Activated T-helper 2 cell treated with anti-CD3 and anti-CD28 coated beads, Interferon-gamma antibody, Interleukin-2, Interleukin-4, amounts not matched to agents 10 μg/mL and 5 μg/mL and 100 μg/mL, durations not matched to agents 14 hours and 24 hours and 36 hours (primary cell): ENCODE results near the gene CHST10. TPM values are rescaled to one million over a fixed set of nuclear protein-coding genes. Genes with fewer than 3 reads are reported as not detected.
"Not testable (repeated sequence)": the region's sequence is repeated elsewhere in the genome, so short reads cannot be mapped to it uniquely, and the experiment has no call there.

ENCODE experiments used
- DNase-seq: peaks from one replicate; pipeline ENCODE4 v3.0.0; 2021; ENCODE audit warnings: low spot score
- H3K27ac Mint-ChIP-seq: one replicate; pipeline ENCODE4 v1.8.0; 2021; ENCODE audit warnings: mixed read lengths
- H3K27me3 Mint-ChIP-seq: one replicate; pipeline ENCODE4 v1.8.0; 2021; ENCODE audit warnings: low read depth, mixed read lengths
- H3K36me3 Mint-ChIP-seq: one replicate; pipeline ENCODE4 v1.8.0; 2021; ENCODE audit warnings: low read depth, mixed read lengths
- H3K4me1 Mint-ChIP-seq: one replicate; pipeline ENCODE4 v1.8.0; 2021; ENCODE audit warnings: low read depth, mixed read lengths
- H3K4me3 Mint-ChIP-seq: one replicate; pipeline ENCODE4 v1.8.0; 2021; ENCODE audit warnings: low read depth, mild to moderate bottlenecking, moderate library complexity, mixed read lengths
- H3K9me3 Mint-ChIP-seq: one replicate; pipeline ENCODE4 v1.8.0; 2021; ENCODE audit warnings: mixed read lengths
- intact Hi-C: fragments of 100-400 bp; cut with micrococcal nuclease; formaldehyde crosslinking; loops from one replicate; pipeline ENCODE4 v1.15.1; 2023
- total RNA-seq: library from RNA; stranded (reverse); gene quantifications from 2 replicates; pipeline ENCODE4 v1.2.3, GENCODE V29; 2022

CHST10 gene
- 6.8 and 10.5 TPM in 2 replicates for total RNA-seq

- peak within 1 kb of the TSS; percentile 64 for H3K27ac Mint-ChIP-seq
- DNase-seq, result peak; percentile 28
- no peaks in the 10 kb centered on the region for H3K27me3 Mint-ChIP-seq
- peaks cover 5% of the 10 kb centered on the region for H3K9me3 Mint-ChIP-seq
- H3K36me3 Mint-ChIP-seq, result peaks cover 3% of the 10 kb centered on the region
- peaks cover 14% of the 10 kb centered on the region for H3K4me1 Mint-ChIP-seq
- intact Hi-C loops, result no loop called here
- peak within 1 kb of the TSS; percentile 88 for H3K4me3 Mint-ChIP-seq
Measured at GRCh38 chr2:100416935-100417710, at the start of gene CHST10. CHST10 (minus strand) TSS chr2:100417668; CDS start chr2:100406675, 10,993 bp downstream.

DNA sequence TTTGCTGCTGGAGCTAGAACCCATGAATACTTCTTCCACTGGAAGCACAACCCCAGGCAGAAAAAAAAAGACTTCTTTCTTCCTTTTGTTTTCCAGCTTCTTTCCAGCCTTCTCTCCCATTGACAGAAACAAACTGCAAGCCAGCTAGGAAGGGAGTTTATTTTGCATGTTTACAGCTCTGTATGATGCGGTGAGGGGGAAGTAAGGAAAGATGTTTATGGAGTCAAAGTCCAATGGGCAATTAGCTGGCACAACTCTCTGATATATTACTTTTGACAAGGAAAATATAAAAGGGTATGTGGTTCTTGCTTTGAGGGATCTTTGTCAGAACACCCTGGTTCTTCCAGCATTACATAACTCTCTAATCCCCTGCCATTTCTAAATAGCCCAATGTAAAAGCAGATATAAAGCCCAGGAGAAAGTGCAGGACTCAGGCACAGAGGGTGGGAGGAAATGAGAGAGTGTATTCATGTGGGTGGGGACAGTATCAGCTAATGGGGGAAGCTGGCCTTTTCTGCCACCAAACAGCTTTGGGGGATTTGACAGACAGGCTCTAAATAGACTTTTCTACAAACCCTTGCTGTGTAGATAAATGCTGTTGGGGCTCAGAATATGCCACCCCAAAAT lies 43.5 kb upstream of the CHST10 start:
- Mint-ChIP-seq H3K27me3 (no peaks in the 10 kb centered on the region), H3K4me1 (no peaks in the 10 kb centered on the region), H3K4me3 (no peak overlapping the region), H3K9me3 (peaks cover 26% of the 10 kb centered on the region), H3K27ac (no peak overlapping the region), H3K36me3 (peaks cover 4% of the 10 kb centered on the region)
- DNase-seq, result no peak
- intact Hi-C loops, result no loop called here

DNA sequence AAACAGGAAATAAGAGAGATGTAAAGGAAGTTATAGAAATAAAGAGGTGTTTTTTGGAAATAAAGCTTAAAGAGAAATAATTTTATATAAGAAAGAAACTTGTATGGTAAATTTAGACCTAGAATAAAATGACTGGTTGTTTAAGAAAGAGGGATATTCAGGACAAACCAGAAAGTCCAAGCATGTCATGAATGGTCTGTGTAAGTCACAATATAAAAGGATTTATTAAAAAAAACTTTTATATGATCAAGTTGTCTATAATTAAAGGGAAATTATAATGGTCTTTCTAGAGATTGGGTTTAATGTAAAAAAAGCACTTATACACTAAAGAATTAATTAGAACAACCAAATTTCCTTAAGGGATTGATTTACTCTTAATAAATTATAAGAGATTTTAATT lies 38.9 kb upstream of the CHST10 start:
- peaks cover 36% of the 10 kb centered on the region for H3K9me3 Mint-ChIP-seq
- DNase-seq, H3K4me3 Mint-ChIP-seq, H3K27ac Mint-ChIP-seq, H3K4me1 Mint-ChIP-seq, H3K27me3 Mint-ChIP-seq, H3K36me3 Mint-ChIP-seq, intact Hi-C loops: not testable (repeated sequence)

DNA sequence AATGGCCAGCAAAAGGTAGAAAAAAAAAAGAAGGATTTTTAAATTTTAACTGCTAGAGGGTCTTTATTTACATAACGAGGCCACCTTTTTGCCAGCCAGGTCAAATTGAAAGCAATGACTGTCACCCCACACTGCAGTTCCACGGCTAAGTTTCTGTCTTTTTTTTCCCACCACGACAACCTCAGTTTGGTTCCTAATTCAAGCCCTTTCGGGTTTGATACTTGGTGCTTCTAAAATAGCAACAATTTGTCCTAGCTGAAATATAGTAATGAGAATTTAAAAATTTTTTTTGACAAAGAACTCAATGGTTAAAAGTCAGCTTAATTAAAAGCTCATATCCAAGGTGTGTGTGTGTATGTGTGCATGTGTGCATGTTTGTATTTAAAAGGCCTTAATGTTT lies 36.4 kb upstream of the CHST10 start:
- H3K4me1 Mint-ChIP-seq, result no peaks in the 10 kb centered on the region
- intact Hi-C loops, result no loop called here
- H3K9me3 Mint-ChIP-seq, result peaks cover 20% of the 10 kb centered on the region
- no peak overlapping the region for H3K4me3 Mint-ChIP-seq
- no peaks in the 10 kb centered on the region for H3K27me3 Mint-ChIP-seq
- no peak overlapping the region for H3K27ac Mint-ChIP-seq
- H3K36me3 Mint-ChIP-seq, result peaks cover 4% of the 10 kb centered on the region
- no peak for DNase-seq

DNA sequence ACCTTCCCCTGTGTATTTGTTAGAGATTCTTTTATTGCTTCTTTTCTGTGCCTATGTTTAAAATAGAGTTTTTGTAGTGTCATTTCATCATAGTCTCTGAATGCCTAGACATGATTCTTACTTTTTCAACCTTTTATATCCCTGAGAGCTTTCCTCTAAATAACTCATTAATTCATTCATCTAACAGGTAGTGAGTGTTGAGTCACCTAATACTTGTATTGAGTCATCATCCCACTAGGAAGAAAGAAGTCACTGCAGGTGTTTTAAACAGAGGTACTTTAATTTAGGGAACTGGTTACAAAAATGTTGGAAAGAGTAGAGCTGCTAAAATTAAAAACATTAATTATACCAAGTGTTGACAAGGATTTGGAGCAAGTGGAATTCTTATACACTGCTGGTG lies 34.3 kb upstream of the CHST10 start:
- Mint-ChIP-seq H3K27ac (no peak overlapping the region), H3K9me3 (peaks cover 15% of the 10 kb centered on the region), H3K4me3 (no peak overlapping the region), H3K27me3 (no peaks in the 10 kb centered on the region), H3K4me1 (no peaks in the 10 kb centered on the region), H3K36me3 (peaks cover 2% of the 10 kb centered on the region)
- intact Hi-C loops, result no loop called here
- no peak for DNase-seq

- intact Hi-C loops, result no loop called here
- H3K36me3 Mint-ChIP-seq, result no peaks in the 10 kb centered on the region
- no peak overlapping the region for H3K27ac Mint-ChIP-seq
- DNase-seq, result no peak
- peaks cover 11% of the 10 kb centered on the region for H3K9me3 Mint-ChIP-seq
- no peaks in the 10 kb centered on the region for H3K27me3 Mint-ChIP-seq
- no peaks in the 10 kb centered on the region for H3K4me1 Mint-ChIP-seq
- no peak overlapping the region for H3K4me3 Mint-ChIP-seq
Measured at GRCh38 chr2:100451092-100451491, 33.6 kb upstream of the CHST10 start.

DNA sequence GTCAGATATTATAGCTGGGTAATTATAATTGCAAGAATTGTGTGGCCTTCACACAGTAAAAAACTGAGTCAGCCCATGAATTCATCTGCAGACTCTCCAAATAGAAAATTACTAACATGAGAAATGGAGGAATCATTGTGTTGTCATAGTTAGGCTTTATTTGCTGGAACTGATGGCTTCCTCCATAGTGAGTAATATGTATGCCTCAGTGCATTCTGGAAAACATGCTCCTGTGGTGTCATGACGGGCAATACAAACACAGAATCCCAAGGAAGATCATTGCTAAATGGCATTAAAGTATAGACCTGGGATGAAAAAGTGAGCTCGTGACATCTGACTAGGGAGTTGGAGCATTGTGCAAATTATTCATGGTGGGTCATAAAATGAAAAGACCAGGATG lies 29.2 kb upstream of the CHST10 start:
- Mint-ChIP-seq H3K27ac (no peak overlapping the region), H3K9me3 (no peaks in the 10 kb centered on the region), H3K4me1 (no peaks in the 10 kb centered on the region), H3K36me3 (no peaks in the 10 kb centered on the region), H3K4me3 (no peak overlapping the region), H3K27me3 (peaks cover 3% of the 10 kb centered on the region)
- intact Hi-C loops, result no loop called here
- no peak for DNase-seq

DNA sequence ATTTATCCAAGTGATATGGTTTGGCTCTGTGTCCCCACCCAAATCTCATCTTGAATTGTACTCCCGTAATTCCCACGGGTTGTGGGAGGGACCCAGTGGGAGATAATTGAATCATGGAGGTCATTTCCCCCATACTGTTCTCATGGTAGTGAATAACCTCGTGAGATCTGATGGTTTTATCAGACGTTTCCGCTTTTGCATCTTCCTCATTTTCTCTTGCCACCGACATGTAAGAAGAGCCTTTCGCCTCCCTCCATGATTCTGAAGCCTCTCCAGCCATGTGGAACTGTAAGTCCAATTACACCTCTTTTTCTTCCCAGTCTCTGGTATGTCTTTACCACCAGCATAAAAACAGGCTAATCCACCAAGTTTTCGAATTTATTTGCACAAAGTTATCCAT lies 20.3 kb upstream of the CHST10 start:
- intact Hi-C loops, result no loop called here
- H3K36me3 Mint-ChIP-seq, result no peaks in the 10 kb centered on the region
- no peaks in the 10 kb centered on the region for H3K4me1 Mint-ChIP-seq
- peaks cover 22% of the 10 kb centered on the region for H3K27me3 Mint-ChIP-seq
- no peak overlapping the region for H3K27ac Mint-ChIP-seq
- H3K4me3 Mint-ChIP-seq, result no peak overlapping the region
- DNase-seq, result no peak
- H3K9me3 Mint-ChIP-seq, result no peaks in the 10 kb centered on the region

GRCh38 chr2:100429726-100430125 lies 12.3 kb upstream of the CHST10 start:
- no peaks in the 10 kb centered on the region for H3K36me3 Mint-ChIP-seq
- H3K4me1 Mint-ChIP-seq, result peaks cover 9% of the 10 kb centered on the region
- H3K4me3 Mint-ChIP-seq, result no peak overlapping the region
- intact Hi-C loops, result loop anchor here (10.0 kb wide), 1 partner anchor 555 kb away; no protein-coding TSS in a partner anchor
- peaks cover 36% of the 10 kb centered on the region for H3K27me3 Mint-ChIP-seq
- no peak for DNase-seq
- H3K9me3 Mint-ChIP-seq, result peaks cover 5% of the 10 kb centered on the region
- no peak overlapping the region for H3K27ac Mint-ChIP-seq

DNA sequence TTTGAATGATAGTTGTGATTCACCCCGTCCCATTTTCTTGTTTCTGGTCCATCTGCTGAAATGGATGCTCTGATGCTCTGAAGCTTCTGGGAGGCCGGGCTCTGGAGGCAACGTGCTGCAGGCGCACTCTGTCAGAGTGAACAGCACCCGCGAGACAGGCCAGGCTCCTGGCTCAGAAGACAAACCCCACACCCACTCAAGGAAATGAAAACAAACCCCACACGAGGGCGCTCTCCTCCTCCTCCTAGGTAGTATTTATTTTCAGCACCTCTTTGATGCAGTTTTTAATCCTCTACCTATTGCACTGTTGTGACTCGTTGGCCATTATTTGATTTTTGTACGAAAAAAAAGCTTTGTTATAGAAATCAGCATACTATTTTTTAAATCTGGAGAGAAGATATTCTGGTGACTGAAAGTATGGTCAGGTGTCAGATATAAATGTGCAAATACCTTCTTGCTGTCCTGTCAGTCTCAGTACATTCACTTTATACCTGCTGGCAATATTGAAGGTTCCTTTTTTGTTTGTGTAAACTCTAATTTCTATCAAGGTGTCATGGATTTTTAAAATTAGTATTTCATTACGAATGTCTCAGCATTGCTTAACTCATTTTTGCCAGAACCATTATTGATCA lies 10.3 kb upstream of the CHST10 start:
- Mint-ChIP-seq H3K27ac (no peak overlapping the region), H3K4me1 (peaks cover 9% of the 10 kb centered on the region), H3K4me3 (no peak overlapping the region), H3K27me3 (peaks cover 38% of the 10 kb centered on the region), H3K36me3 (no peaks in the 10 kb centered on the region), H3K9me3 (peaks cover 5% of the 10 kb centered on the region)
- peak; percentile 50 for DNase-seq
- intact Hi-C loops, result loop anchor here (10.0 kb wide), 1 partner anchor 557 kb away; no protein-coding TSS in a partner anchor

- H3K4me1 Mint-ChIP-seq, result peaks cover 9% of the 10 kb centered on the region
- H3K4me3 Mint-ChIP-seq, result no peak overlapping the region
Measured at GRCh38 chr2:100427111-100427510, 9.6 kb upstream of the CHST10 start.

DNA sequence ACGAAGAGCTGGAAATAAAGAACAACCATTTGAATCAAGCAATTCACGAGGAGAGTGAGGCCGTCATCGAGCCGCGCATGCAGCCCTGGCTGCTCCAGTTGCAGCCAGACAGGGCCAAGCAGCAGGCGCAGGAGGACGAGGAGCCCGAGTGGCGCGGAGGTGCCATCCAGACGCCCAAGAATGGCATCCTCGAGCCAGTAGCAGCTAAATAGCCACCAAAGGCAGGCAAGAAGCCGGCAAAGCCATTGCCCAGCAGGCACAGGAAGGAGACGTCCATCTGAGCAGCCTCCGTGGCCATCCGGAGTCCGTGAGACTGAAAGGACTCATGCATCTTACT lies 8.9 kb upstream of the CHST10 start:
- Mint-ChIP-seq H3K4me3 (no peak overlapping the region), H3K27me3 (peaks cover 41% of the 10 kb centered on the region), H3K4me1 (peaks cover 9% of the 10 kb centered on the region), H3K36me3 (no peaks in the 10 kb centered on the region), H3K9me3 (peaks cover 5% of the 10 kb centered on the region), H3K27ac (no peak overlapping the region)
- no peak for DNase-seq
- intact Hi-C loops, result loop anchor here (10.0 kb wide), 1 partner anchor 558 kb away; no protein-coding TSS in a partner anchor

More at GRCh38 chr2:100427111-100427510, 9.6 kb upstream of the CHST10 start:
- no peak for DNase-seq
- intact Hi-C loops, result loop anchor here (10.0 kb wide), 1 partner anchor 558 kb away; no protein-coding TSS in a partner anchor
- H3K27me3 Mint-ChIP-seq, result peaks cover 41% of the 10 kb centered on the region
- no peaks in the 10 kb centered on the region for H3K36me3 Mint-ChIP-seq
- peaks cover 5% of the 10 kb centered on the region for H3K9me3 Mint-ChIP-seq
- no peak overlapping the region for H3K27ac Mint-ChIP-seq
